Measurements from ENCODE around the gene TCN2.

The TCN2 gene

DNA sequence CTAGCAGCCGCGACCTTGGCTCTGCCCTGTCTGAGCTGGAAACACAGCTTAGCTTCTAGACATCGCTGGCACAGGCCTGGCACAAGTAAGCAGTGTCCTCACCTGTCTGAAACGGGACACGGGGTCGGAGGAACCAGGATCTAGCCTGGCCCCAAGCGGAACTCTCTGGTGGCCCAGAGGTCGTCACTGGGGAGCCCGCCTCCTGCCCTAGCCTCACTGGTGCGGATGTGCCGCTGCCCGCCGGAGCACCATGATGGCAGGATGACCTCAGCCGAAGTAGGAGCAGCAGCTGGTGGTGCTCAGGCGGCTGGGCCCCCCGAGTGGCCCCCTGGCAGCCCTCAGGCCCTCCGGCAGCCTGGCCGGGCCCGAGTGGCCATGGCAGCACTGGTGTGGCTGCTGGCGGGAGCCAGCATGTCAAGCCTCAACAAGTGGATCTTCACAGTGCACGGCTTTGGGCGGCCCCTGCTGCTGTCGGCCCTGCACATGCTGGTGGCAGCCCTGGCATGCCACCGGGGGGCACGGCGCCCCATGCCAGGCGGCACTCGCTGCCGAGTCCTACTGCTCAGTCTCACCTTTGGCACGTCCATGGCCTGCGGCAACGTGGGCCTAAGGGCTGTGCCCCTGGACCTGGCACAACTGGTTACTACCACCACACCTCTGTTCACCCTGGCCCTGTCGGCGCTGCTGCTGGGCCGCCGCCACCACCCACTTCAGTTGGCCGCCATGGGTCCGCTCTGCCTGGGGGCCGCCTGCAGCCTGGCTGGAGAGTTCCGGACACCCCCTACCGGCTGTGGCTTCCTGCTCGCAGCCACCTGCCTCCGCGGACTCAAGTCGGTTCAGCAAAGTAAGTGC lies 29.5 kb downstream of the TCN2 start:
- peak overlapping the region; percentile 85 for H3K9ac ChIP-seq (ENCODE audit: low read depth, low read length)

DNA sequence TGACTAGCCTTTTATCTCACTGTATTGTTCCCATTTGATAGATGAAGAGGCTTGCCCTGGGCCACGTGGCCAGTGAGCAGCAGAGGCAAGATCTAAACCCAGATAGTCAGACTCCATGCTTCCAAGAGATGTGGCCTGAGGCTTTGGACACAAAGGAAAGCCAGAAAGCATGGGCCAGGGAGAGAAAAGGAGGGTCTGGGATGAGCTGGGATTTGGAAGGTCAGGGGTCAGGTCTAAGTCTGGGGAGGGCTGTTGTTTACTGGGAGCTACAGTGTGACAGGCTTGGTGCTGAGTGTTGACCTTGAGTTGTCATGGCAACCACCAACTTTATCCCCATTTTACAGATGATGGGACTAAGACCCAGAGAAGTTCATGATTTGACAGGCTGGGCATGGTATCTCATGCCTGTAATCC lies 30.7 kb downstream of the TCN2 start:
- Histone ChIP-seq H3K4me1 (ENCODE audit: insufficient read depth, low read length) (no peaks in the 10 kb centered on the region; the same call in 1 of the 2 replicates), H3K9me3 (ENCODE audit: control insufficient read depth, insufficient read depth, low read length) (no peaks in the 10 kb centered on the region), H3K9ac (ENCODE audit: low read depth, low read length) (no peak overlapping the region), H3K36me3 (ENCODE audit: insufficient read depth, low read length) (no peaks in the 10 kb centered on the region)

More for the DNA sequence above, 29.5 kb downstream of the TCN2 start:
- Histone ChIP-seq H3K9me3 (ENCODE audit: control insufficient read depth, insufficient read depth, low read length) (no peaks in the 10 kb centered on the region), H3K36me3 (ENCODE audit: insufficient read depth, low read length) (no peaks in the 10 kb centered on the region), H3K4me1 (ENCODE audit: insufficient read depth, low read length) (no peaks in the 10 kb centered on the region; the same call in 1 of the 2 replicates)

DNA sequence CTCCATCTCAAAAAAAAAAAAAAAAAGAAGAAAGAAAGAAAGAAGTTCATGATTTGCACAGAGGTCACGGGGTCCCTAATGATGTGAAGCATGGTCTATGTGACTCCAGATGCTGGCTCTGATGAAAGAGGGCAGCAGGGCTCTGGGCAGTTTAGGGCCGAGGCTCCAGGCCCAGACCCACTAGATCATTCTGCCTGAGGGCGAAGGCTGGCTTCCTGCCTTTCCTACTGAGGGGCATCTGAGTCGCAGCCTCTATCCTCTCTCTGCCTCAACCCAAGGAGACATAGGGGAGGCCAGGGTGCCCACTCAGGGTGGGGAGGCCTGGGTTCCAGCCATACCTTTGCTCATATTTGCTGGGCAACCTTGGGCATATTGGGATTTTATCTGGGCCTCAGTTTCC lies 33.4 kb downstream of the TCN2 start:
- Histone ChIP-seq H3K9ac (ENCODE audit: low read depth, low read length) (no peak overlapping the region), H3K36me3 (ENCODE audit: insufficient read depth, low read length) (no peaks in the 10 kb centered on the region), H3K9me3 (ENCODE audit: control insufficient read depth, insufficient read depth, low read length) (no peaks in the 10 kb centered on the region), H3K4me1 (ENCODE audit: insufficient read depth, low read length) (no peaks in the 10 kb centered on the region; the same call in 1 of the 2 replicates)

DNA sequence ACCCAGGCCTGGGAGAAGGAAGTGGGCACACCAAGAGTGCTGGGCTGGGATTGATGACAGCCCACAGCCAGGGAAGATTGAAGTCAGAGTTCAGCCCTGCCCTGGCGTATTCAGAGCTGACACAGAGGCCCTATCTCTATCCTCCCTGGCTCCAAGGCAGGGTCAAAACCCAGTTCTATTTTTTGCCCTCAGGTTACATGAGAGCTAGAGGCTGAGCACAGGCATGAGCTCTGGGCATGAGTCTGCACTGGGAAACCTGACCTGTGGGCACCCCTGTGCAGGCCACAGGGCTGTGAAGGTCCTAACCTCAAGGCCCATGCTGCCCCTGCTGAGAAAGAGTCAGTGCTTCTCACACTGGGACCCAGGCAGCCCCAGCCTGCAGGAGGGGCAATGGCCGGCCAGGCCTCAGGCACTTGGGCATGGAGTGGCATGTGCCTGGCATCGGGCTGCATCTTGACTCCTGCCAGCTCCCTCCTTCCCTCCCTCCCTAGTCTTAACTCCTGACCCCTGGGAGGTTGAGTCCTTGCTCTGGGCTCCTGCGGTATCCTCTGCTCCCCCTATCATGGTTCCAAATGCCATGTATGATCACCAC lies 34.0 kb downstream of the TCN2 start:
- no peaks in the 10 kb centered on the region; the same call in 1 of the 2 replicates for H3K4me1 ChIP-seq (ENCODE audit: insufficient read depth, low read length)
- no peak overlapping the region for H3K9ac ChIP-seq (ENCODE audit: low read depth, low read length)
- H3K36me3 ChIP-seq (ENCODE audit: insufficient read depth, low read length) = no peaks in the 10 kb centered on the region
- H3K9me3 ChIP-seq (ENCODE audit: control insufficient read depth, insufficient read depth, low read length) = no peaks in the 10 kb centered on the region

DNA sequence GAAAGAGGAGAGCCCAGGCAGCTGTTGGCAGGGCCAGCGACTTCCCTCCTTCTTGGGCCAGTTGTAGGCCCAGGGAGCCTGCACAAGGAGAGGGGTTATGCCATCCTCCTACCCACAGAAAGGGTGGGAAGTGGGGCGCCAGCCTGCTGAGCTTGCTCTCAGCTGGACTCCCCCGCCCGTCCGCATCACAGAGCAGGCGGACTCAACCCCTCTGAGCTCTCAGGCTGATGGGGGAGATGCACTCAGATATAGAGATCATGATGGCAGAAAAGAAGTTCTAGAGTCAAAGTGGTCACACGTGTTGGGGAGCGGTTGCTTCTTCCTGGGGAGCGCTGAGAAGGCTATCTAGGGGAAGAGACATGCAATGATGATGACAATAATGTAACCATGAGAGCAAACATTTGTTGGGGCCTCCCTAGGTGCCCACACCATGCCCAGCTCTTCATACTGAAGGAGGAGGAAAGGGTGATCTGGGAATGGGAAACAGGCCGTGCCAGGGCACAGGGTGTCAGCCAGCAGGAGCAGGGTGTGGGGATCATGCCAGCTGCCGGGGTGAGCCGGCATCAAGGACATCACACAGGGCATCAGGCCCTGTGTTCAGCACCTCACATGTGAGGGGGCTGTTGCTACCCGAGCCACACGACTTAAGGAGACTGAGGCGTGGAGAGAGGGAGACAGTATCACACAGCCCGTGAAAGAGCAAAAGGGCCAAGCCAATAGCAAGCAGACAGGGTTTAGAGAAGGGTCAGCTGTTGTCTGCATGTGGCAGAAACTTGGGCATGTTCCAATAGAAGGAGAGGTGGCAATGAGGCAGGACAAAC lies 36.3 kb downstream of the TCN2 start:
- Histone ChIP-seq H3K9me3 (ENCODE audit: control insufficient read depth, insufficient read depth, low read length) (no peaks in the 10 kb centered on the region), H3K4me1 (ENCODE audit: insufficient read depth, low read length) (no peaks in the 10 kb centered on the region; the same call in 1 of the 2 replicates), H3K36me3 (ENCODE audit: insufficient read depth, low read length) (no peaks in the 10 kb centered on the region), H3K9ac (ENCODE audit: low read depth, low read length) (no peak overlapping the region)

DNA sequence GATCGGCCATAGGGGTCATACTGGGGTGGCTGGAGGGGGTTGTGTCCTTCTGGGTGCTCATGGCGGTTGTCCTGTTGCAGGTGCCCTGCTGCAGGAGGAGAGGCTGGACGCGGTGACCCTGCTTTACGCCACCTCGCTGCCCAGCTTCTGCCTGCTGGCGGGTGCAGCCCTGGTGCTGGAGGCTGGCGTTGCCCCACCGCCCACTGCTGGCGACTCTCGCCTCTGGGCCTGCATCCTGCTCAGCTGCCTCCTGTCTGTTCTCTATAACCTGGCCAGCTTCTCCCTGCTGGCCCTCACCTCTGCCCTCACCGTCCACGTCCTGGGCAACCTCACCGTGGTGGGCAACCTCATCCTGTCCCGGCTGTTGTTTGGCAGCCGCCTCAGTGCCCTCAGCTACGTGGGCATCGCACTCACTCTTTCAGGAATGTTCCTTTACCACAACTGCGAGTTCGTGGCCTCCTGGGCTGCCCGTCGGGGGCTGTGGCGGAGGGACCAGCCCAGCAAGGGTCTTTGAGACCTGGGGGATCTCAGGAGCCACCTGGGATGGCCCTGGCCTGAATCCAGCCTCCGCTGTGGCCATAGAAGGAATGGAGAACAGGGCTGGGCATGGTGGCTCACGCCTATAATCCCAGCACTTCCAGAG lies 39.7 kb downstream of the TCN2 start:
- Histone ChIP-seq H3K4me1 (ENCODE audit: insufficient read depth, low read length) (peaks cover 5% of the 10 kb centered on the region; the same call in 1 of the 2 replicates), H3K9ac (ENCODE audit: low read depth, low read length) (no peak overlapping the region), H3K36me3 (ENCODE audit: insufficient read depth, low read length) (no peaks in the 10 kb centered on the region), H3K9me3 (ENCODE audit: control insufficient read depth, insufficient read depth, low read length) (no peaks in the 10 kb centered on the region)

DNA sequence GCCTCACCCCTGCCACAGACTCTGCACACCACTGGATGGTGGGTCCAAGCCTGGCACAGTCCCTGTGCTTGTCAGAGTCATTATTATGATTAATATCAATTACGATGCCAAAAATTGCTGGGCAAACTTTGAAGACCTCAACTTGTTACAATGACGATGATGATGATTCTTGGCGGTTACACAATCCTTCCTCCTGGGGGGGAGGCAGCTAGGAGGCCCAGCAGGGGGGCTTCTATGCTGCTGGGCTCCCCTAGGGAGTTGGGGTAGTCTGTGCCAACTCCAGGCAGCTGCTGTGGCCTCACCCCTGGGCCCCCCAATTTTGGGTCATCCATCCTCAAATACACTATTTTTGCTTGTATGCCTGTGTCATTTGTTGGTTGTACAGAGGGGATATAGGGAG lies 40.6 kb downstream of the TCN2 start:
- Histone ChIP-seq H3K9ac (ENCODE audit: low read depth, low read length) (no peak overlapping the region), H3K4me1 (ENCODE audit: insufficient read depth, low read length) (peaks cover 5% of the 10 kb centered on the region; the same call in 1 of the 2 replicates), H3K36me3 (ENCODE audit: insufficient read depth, low read length) (no peaks in the 10 kb centered on the region), H3K9me3 (ENCODE audit: control insufficient read depth, insufficient read depth, low read length) (no peaks in the 10 kb centered on the region)

DNA sequence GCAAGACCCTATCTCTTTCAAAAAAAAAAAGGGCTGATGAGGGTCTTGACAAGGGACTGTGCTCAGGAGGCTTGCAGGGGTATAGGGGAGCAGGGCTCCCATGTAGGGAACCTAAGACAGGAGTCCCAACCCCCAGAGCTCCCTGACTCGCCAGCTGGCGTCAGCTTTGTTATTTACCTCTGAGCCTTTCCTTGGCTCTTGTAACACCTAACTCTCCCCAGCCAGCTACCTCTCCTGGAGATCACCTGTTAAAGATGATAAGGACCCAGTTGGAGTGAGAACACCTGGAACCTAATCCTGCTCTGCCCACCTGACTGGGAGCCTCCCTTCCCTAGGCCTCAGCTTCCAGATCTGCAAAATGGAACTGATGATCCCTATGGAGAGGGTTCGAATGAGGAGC lies 41.9 kb downstream of the TCN2 start:
- H3K4me1 ChIP-seq (ENCODE audit: insufficient read depth, low read length) = peaks cover 5% of the 10 kb centered on the region; the same call in 1 of the 2 replicates
- H3K9me3 ChIP-seq (ENCODE audit: control insufficient read depth, insufficient read depth, low read length) = no peaks in the 10 kb centered on the region
- H3K9ac ChIP-seq (ENCODE audit: low read depth, low read length) = no peak overlapping the region
- no peaks in the 10 kb centered on the region for H3K36me3 ChIP-seq (ENCODE audit: insufficient read depth, low read length)

DNA sequence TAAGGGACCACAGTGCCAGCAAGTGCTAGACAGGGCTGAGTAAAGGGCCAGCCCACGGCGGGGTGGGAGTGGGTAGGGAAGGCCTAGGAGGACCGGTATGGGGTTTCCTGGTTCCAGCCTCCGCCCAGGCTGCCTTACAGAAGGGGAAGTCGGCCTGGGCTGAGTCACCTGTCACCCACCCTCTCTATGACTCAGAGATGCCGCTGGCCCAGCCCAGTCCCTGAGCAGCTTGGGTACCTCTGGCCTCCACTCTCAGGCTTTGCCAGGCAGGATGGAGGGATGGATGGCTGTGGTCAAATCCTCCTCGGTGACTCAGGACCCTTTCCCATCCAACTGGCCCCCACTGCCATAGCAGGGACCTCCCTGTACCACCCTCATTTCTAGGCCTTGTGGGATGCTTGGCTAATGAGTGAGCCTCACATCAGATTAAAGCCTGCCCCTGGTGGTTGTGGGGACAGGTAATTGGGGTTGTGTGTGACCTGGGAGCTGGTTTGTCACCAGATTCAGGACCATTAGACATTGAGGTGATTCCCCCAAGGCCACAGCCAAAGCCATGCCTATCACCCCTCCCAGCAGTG lies 42.5 kb downstream of the TCN2 start:
- H3K9ac ChIP-seq (ENCODE audit: low read depth, low read length) = no peak overlapping the region
- H3K9me3 ChIP-seq (ENCODE audit: control insufficient read depth, insufficient read depth, low read length) = no peaks in the 10 kb centered on the region
- no peaks in the 10 kb centered on the region for H3K36me3 ChIP-seq (ENCODE audit: insufficient read depth, low read length)

DNA sequence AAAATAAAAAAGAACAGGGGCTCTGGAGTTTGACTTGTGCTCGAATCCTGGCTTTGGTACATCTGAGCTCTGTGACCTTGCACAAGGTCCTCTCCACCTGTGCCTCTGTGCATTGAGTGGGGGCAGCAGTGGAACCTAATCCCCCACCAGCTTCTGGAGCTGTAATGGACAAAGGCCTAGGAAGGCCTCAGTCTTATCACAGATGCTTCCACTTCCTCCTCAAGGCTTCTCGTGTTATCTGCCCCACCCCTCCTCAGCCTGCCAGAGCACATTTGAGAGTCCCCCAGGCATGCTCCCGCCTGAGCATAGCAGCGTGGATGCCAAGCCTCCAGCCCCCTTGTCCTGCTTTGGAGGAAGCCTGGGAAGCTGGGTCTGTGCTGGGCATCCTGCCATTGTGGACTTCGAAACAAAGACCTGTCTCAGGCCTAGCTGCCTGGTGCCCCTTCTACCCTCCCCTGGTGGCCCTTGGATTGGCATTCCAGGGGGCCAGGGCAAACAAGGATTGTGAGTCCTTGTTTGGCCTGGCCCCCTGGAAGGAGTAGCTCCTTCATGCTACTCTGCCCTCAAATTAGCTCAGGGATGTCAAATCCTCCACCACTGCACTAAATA lies 43.6 kb downstream of the TCN2 start:
- H3K36me3 ChIP-seq (ENCODE audit: insufficient read depth, low read length) = no peaks in the 10 kb centered on the region
- peaks cover 5% of the 10 kb centered on the region; the same call in 1 of the 2 replicates for H3K4me1 ChIP-seq (ENCODE audit: insufficient read depth, low read length)
- no peak overlapping the region for H3K9ac ChIP-seq (ENCODE audit: low read depth, low read length)
- no peaks in the 10 kb centered on the region for H3K9me3 ChIP-seq (ENCODE audit: control insufficient read depth, insufficient read depth, low read length)

More for the DNA sequence above, 42.5 kb downstream of the TCN2 start:
- H3K4me1 ChIP-seq (ENCODE audit: insufficient read depth, low read length) = peaks cover 5% of the 10 kb centered on the region; the same call in 1 of the 2 replicates

DNA sequence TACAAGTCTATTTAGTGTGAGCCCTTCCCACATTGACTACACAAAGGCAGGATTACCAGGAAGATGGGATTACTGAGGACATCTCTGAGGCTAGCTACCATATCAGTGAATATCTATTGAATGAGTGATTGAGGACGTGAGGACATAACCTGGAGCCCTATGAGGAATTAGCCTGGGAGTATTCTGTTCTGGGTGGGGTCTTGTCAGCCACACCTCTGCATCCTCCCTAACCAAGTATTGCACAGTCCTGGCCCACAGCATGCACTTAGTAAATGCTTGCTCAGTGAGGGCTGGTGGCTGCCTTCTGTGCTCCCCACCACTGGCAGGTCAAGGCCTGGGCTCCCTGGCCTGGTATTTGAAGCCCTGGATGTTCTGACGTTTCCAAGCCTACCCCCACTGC lies 45.9 kb downstream of the TCN2 start:
- Histone ChIP-seq H3K9me3 (ENCODE audit: control insufficient read depth, insufficient read depth, low read length) (no peaks in the 10 kb centered on the region), H3K36me3 (ENCODE audit: insufficient read depth, low read length) (no peaks in the 10 kb centered on the region), H3K9ac (ENCODE audit: low read depth, low read length) (no peak overlapping the region), H3K4me1 (ENCODE audit: insufficient read depth, low read length) (peaks cover 5% of the 10 kb centered on the region; the same call in 1 of the 2 replicates)

DNA sequence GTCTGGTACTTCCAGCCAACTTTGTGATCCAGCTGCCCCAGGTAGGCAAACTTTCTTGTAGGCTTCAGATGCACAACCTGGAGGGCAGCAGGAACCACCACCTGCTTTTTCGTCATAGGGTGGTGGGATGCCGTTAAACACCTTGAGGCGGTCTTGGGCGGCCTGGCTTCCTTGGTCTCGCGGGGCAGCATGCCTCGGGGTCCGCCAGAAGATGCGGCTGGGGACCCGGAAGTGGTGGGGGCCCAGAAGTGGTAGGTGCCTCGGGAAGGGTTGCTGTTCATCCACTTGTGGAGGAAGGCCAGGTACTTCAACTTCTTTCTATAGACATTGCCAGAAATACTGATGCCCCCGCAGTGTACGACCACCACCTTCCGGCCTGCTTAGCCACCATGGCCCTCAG lies 47.4 kb downstream of the TCN2 start:
- Histone ChIP-seq H3K9me3 (ENCODE audit: control insufficient read depth, insufficient read depth, low read length) (no peaks in the 10 kb centered on the region), H3K36me3 (ENCODE audit: insufficient read depth, low read length) (no peaks in the 10 kb centered on the region), H3K4me1 (ENCODE audit: insufficient read depth, low read length) (no peaks in the 10 kb centered on the region; the same call in 1 of the 2 replicates), H3K9ac (ENCODE audit: low read depth, low read length) (no peak overlapping the region)

DNA sequence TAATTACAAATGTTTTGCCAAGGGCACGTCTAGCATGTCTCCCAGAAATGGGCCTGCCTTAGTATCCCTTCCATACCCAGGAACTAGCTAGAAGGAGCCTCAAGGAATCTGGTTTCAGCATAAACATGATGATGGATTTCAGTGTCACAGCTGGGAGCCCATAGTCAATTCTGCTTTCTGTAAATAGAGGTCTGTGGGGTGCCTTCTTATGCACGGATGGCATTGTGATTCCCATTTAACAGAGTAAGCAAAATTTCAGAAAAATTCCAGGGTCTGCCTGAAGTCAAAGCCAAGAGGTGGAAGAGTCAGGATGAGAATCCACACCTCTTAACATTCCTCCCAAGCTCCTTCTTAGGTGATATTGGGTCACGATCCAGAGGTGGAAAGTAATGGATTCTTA lies 48.6 kb downstream of the TCN2 start:
- H3K4me1 ChIP-seq (ENCODE audit: insufficient read depth, low read length) = no peaks in the 10 kb centered on the region; the same call in 1 of the 2 replicates
- H3K9me3 ChIP-seq (ENCODE audit: control insufficient read depth, insufficient read depth, low read length) = no peaks in the 10 kb centered on the region
- H3K9ac ChIP-seq (ENCODE audit: low read depth, low read length) = no peak overlapping the region
- no peaks in the 10 kb centered on the region for H3K36me3 ChIP-seq (ENCODE audit: insufficient read depth, low read length)

Measured in ES-I3 (cell line).